NAMALWA (cell line): Measurements from ENCODE around the gene HPS1.

Source experiments
- DNase-seq: peaks from one replicate; pipeline ENCODE4 v3.0.0-alpha.2; 2015; ENCODE audit warnings: low spot score

The HPS1 gene

GRCh38 chr10:98411166-98411565, 35.6 kb downstream of the HPS1 start:
- DNase-seq = no peak

- no peak for DNase-seq
Observed at GRCh38 chr10:98410759-98411158, 36.0 kb downstream of the HPS1 start.

- DNase-seq = no peak
Observed at GRCh38 chr10:98410135-98410743, 36.5 kb downstream of the HPS1 start.

- DNase-seq = no peak
Observed at GRCh38 chr10:98408799-98409198, 37.9 kb downstream of the HPS1 start.

- no peak for DNase-seq
Observed at GRCh38 chr10:98407744-98408241, 38.9 kb downstream of the HPS1 start.

- DNase-seq = no peak
Observed at GRCh38 chr10:98407017-98407743, 39.6 kb downstream of the HPS1 start.

GRCh38 chr10:98405422-98405821, 41.3 kb downstream of the HPS1 start:
- DNase-seq = no peak

GRCh38 chr10:98404571-98405359, 42.0 kb downstream of the HPS1 start:
- no peak for DNase-seq

- DNase-seq = no peak
Observed at GRCh38 chr10:98403812-98404504, 42.8 kb downstream of the HPS1 start.

GRCh38 chr10:98402931-98403718, 43.6 kb downstream of the HPS1 start:
- DNase-seq = no peak

GRCh38 chr10:98402478-98402877, 44.3 kb downstream of the HPS1 start:
- DNase-seq = no peak

- DNase-seq = no peak
Observed at GRCh38 chr10:98400482-98400881, 46.3 kb downstream of the HPS1 start.

GRCh38 chr10:98399784-98400183, 47.0 kb downstream of the HPS1 start:
- no peak for DNase-seq

- DNase-seq = no peak
Observed at GRCh38 chr10:98397089-98397600, 49.6 kb downstream of the HPS1 start.

- DNase-seq = no peak
Observed at GRCh38 chr10:98396096-98397063, 50.4 kb downstream of the HPS1 start.

GRCh38 chr10:98394851-98395440, 51.8 kb downstream of the HPS1 start:
- no peak for DNase-seq

- no peak for DNase-seq
Observed at GRCh38 chr10:98391578-98391991, 55.1 kb downstream of the HPS1 start.

- DNase-seq = no peak
Observed at GRCh38 chr10:98391065-98391464, 55.7 kb downstream of the HPS1 start.

GRCh38 chr10:98390406-98390805, 56.3 kb downstream of the HPS1 start:
- no peak for DNase-seq

- no peak for DNase-seq
Observed at GRCh38 chr10:98389398-98389797, 57.3 kb downstream of the HPS1 start.
